ENCODE data around the gene AOC3.

DNA sequence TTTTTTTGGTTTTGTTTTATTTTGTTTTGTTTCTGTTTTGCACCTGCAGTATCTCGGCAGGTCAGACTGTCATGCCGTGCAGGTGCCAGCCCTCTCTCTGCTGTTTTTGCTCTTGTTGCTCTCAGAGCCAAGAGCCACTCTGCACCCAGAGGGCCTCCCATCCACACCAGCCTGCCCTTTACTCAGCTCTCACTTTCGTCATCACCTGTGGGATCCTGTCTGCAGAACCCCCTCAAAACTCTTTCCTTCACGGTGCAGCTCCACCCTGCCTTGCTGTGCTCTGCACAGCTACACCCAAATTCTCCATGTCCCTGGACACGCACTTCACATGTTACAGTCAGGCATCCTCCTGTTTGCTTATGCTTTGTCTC lies 2.6 kb downstream of the AOC3 start:
- TF ChIP-seq, protein P1, sequence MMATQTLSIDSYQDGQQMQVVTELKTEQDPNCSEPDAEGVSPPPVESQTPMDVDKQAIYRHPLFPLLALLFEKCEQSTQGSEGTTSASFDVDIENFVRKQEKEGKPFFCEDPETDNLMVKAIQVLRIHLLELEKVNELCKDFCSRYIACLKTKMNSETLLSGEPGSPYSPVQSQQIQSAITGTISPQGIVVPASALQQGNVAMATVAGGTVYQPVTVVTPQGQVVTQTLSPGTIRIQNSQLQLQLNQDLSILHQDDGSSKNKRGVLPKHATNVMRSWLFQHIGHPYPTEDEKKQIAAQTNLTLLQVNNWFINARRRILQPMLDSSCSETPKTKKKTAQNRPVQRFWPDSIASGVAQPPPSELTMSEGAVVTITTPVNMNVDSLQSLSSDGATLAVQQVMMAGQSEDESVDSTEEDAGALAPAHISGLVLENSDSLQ (IDR thresholded peaks at IDR 0.05), result no peak
- TF ChIP-seq SP1 (IDR thresholded peaks at IDR 0.05) (no peak), ELF4 (IDR thresholded peaks at IDR 0.05) (no peak), FOXA1 (IDR thresholded peaks at IDR 0.05) (no peak), SUZ12 (IDR thresholded peaks at IDR 0.05) (no peak), FOXK2 (IDR thresholded peaks at IDR 0.05) (no peak), BHLHE40 (IDR thresholded peaks at IDR 0.05; ENCODE audit: borderline replicate concordance) (no peak), FOXM1 (IDR thresholded peaks at IDR 0.05; ENCODE audit: borderline replicate concordance) (no peak), HDGF (IDR thresholded peaks at IDR 0.05; ENCODE audit: borderline replicate concordance) (no peak), ARNT (IDR thresholded peaks at IDR 0.05) (no peak)
